Thoracic aorta (tissue), 2 donors: ENCODE results near the gene TMEM219. TPM values are rescaled to one million over a fixed set of nuclear protein-coding genes. Genes with fewer than 3 reads are reported as not detected.
"Not testable (repeated sequence)": the region's sequence is repeated elsewhere in the genome, so short reads cannot be mapped to it uniquely, and the experiment has no call there.

ENCODE experiments used
- ATAC-seq: fragments of 150-250 bp; one replicate; pipeline ENCODE4 v1.8.0; 2017; ENCODE audit warnings: low read depth; ENCODE audit not compliant: insufficient number of reproducible peaks, low FRiP score
- DNase-seq: peaks from one replicate; pipeline ENCODE4 v3.0.0-alpha.2; 2020; ENCODE audit warnings: low spot score
- H3K27ac ChIP-seq, 2 donors: fragments of 200-600 bp; sonication (generic); 1 replicate in 1 of 2; 2 replicates in 1 of 2; pipeline ENCODE4 v1.5.1; 2016; ENCODE audit warnings: mild to moderate bottlenecking in 2 of 2, moderate library complexity in 2 of 2
- H3K27me3 ChIP-seq: fragments of 200-600 bp; sonication (generic); replicated peaks from 2 replicates; pipeline ENCODE4 v1.6.0; 2016; ENCODE audit warnings: mild to moderate bottlenecking; ENCODE audit not compliant: insufficient read depth
- H3K36me3 ChIP-seq: fragments of 200-600 bp; sonication (generic); one replicate; pipeline ENCODE4 v1.5.1; 2016
- H3K4me1 ChIP-seq, 2 donors: fragments of 200-600 bp; sonication (generic); 1 replicate in 1 of 2; 2 replicates in 1 of 2; pipeline versions ENCODE4 v1.5.1 to v1.6.0; 2016; ENCODE audit warnings: low read depth in 2 of 2, mild to moderate bottlenecking in 1 of 2; ENCODE audit not compliant: control insufficient read depth in 1 of 2
- H3K4me3 ChIP-seq: fragments of 200-600 bp; sonication (generic); 2 replicates; pipeline ENCODE4 v1.5.1; 2016; ENCODE audit warnings: mild to moderate bottlenecking
- H3K9me3 ChIP-seq: fragments of 200-600 bp; sonication (generic); 2 replicates; pipeline ENCODE4 v1.5.1; 2016
- CTCF ChIP-seq: fragments of 200-600 bp; sonication (generic); IDR thresholded peaks from one replicate; pipeline ENCODE4 v1.5.1; 2019; ENCODE audit warnings: antibody characterized with exemption
- total RNA-seq, 2 donors: library from RNA; depleted of rRNA; stranded (reverse); fragments of >200 nt; gene quantifications; one replicate each; pipeline versions ENCODE4 v1.1.0 to v1.2.3, GENCODE V29; 2016

TMEM219 gene
- total RNA-seq, 2 donors from 2014 or later: 79.7 to 161 TPM

GRCh38 chr16:29925781-29926710, 35.8 kb upstream of the TMEM219 start, which contains the start of gene KCTD13:
TSS of gene KCTD13 (minus strand) at chr16:29926226. CDS start at chr16:29926033, 193 bp downstream.
- Histone ChIP-seq H3K9me3 (no peaks in the 10 kb centered on the region), H3K27me3 (no peaks in the 10 kb centered on the region), H3K4me1 (peaks cover 6 to 21% of the 10 kb centered on the region in 2 donors), H3K27ac (peak within 1 kb of the TSS; percentile 73 to 79), H3K4me3 (peak within 1 kb of the TSS; percentile 93), H3K36me3 (peaks cover 8% of the 10 kb centered on the region)
- no peak for TF ChIP-seq CTCF
- DNase-seq (peak; percentile 40), ATAC-seq (peak; percentile 92)

- DNase-seq (no peak), ATAC-seq (no peak)
- peak overlapping the region; percentile 73 to 79 for H3K27ac ChIP-seq
- peaks cover 6% of the 10 kb centered on the region for H3K36me3 ChIP-seq
- TF ChIP-seq CTCF: no peak
- no peaks in the 10 kb centered on the region for H3K9me3 ChIP-seq
- no peaks in the 10 kb centered on the region for H3K27me3 ChIP-seq
- peak overlapping the region; percentile 93 for H3K4me3 ChIP-seq
- peaks cover 6 to 21% of the 10 kb centered on the region in 2 donors for H3K4me1 ChIP-seq
Observed at GRCh38 chr16:29926711-29927052, 35.2 kb upstream of the TMEM219 start.

DNA sequence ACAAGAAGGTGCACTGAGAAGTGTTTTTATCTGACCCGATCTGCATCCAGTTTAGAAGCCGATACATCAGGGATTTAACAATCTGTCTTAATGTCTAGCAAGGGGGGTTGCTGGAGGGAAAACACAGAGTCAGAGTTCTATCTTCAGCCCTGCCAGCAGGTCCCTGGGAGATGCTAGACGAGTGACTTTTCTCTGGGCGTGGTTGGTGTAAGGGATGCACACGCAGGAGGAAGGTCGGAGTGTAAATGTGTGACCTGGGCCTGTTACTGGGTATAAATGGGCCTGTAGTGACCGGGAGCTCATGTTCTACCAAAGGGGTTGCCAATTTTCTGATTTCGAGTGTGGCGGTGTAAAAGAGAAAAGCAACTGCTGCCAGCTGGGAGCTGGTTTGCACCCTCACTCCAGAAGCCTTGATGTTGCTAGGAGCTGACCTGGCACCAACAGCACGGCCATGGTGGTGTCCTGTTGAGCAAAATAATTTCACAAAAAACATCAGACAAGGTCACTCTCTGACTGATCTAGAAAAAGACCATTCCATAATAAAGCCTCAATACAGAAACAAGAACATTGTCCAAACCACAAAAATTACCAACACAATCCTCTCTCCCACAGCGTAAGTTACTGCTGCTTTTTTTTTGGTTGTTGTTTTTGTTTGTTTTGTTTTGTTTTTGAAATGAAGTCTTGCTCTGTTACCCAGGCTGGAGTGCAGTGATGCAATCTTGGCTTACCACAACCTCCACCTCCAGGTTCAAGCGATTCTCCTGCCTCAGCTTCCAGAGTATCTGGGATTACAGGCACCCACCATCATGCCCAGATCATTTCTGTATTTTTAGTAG, 34.6 kb upstream of the TMEM219 start:
- H3K4me1 ChIP-seq: peaks cover 6 to 21% of the 10 kb centered on the region in 2 donors
- no peaks in the 10 kb centered on the region for H3K9me3 ChIP-seq
- no peaks in the 10 kb centered on the region for H3K27me3 ChIP-seq
- no peak for DNase-seq
- H3K36me3 ChIP-seq: peaks cover 4% of the 10 kb centered on the region
- H3K27ac ChIP-seq: peak overlapping the region; percentile 73 to 79
- TF ChIP-seq CTCF: no peak
- no peak for ATAC-seq
- H3K4me3 ChIP-seq: peak overlapping the region; percentile 93

DNA sequence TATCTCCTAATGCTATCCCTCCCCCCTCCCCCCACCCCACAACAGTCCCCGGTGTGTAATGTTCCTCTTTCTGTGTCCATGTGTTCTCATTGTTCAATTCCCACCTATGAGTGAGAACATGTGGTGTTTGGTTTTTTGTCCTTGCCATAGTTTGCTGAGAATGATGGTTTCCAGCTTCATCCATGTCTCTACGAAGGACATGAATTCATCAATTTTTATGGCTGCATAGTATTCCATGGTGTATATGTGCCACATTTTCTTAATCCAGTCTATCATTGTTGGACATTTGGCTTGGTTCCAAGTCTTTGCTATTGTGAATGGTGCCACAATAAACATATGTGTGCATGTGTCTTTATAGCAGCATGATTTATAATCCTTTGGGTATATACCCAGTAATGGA, 30.1 kb upstream of the TMEM219 start:
- not testable (repeated sequence) for H3K9me3 ChIP-seq, H3K36me3 ChIP-seq, DNase-seq, H3K27ac ChIP-seq, H3K4me3 ChIP-seq, H3K4me1 ChIP-seq, H3K27me3 ChIP-seq, ATAC-seq

DNA sequence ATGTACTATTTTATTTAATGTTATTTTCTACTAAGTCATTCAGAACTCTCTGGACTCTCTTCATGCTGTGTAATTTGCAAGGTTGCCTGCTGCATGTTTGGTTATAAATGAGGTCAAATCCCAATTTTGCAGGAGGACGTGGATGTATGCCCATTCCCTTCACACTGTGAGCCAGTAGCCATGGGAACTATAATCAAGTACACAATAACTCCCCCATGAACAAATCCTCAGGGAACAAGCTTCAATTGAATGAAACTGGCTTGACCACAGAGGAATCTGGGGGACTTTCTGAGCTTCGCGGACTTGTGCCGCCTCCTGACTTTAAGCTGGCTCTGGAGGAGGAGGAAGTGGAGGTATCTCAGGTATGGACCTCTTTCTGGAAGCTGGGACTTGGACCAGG, 21.2 kb upstream of the TMEM219 start:
- Histone ChIP-seq H3K9me3 (no peaks in the 10 kb centered on the region), H3K4me1 (no peaks in the 10 kb centered on the region), H3K4me3 (no peak overlapping the region), H3K36me3 (no peaks in the 10 kb centered on the region), H3K27ac (no peak overlapping the region), H3K27me3 (no peaks in the 10 kb centered on the region)
- ATAC-seq: no peak
- no peak for DNase-seq
- no peak for TF ChIP-seq CTCF
